ENCODE measurements around the gene SZT2.

SZT2 gene

GRCh38 chr1:43376723-43377235 is 12.9 kb upstream of the SZT2 start:
- TF ChIP-seq, protein P1, sequence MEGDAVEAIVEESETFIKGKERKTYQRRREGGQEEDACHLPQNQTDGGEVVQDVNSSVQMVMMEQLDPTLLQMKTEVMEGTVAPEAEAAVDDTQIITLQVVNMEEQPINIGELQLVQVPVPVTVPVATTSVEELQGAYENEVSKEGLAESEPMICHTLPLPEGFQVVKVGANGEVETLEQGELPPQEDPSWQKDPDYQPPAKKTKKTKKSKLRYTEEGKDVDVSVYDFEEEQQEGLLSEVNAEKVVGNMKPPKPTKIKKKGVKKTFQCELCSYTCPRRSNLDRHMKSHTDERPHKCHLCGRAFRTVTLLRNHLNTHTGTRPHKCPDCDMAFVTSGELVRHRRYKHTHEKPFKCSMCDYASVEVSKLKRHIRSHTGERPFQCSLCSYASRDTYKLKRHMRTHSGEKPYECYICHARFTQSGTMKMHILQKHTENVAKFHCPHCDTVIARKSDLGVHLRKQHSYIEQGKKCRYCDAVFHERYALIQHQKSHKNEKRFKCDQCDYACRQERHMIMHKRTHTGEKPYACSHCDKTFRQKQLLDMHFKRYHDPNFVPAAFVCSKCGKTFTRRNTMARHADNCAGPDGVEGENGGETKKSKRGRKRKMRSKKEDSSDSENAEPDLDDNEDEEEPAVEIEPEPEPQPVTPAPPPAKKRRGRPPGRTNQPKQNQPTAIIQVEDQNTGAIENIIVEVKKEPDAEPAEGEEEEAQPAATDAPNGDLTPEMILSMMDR (conservative IDR thresholded peaks at IDR 0.05; ENCODE audit: low read depth, low read length) = no peak
- no peak for DNase-seq (ENCODE audit: low read depth)

GRCh38 chr1:43377831-43378230 is 11.9 kb upstream of the SZT2 start:
- no peak overlapping the region for H3K4me3 ChIP-seq (ENCODE audit: low read length)
- TF ChIP-seq, protein P1 (conservative IDR thresholded peaks at IDR 0.05; ENCODE audit: low read depth, low read length) = no peak
- no peak for DNase-seq (ENCODE audit: low read depth)

More at GRCh38 chr1:43376723-43377235, 12.9 kb upstream of the SZT2 start:
- H3K4me3 ChIP-seq (ENCODE audit: low read length) = no peak overlapping the region

- TF ChIP-seq, protein P1 (conservative IDR thresholded peaks at IDR 0.05; ENCODE audit: low read depth, low read length) = no peak
- no peak overlapping the region for H3K4me3 ChIP-seq (ENCODE audit: low read length)
- DNase-seq (ENCODE audit: low read depth) = no peak
These were observed 10.2 kb upstream of the SZT2 start for GRCh38 chr1:43379476-43379875.

GRCh38 chr1:43381612-43382011 is 8.1 kb upstream of the SZT2 start:
- H3K4me3 ChIP-seq (ENCODE audit: low read length) = no peak overlapping the region
- no peak for DNase-seq (ENCODE audit: low read depth)
- TF ChIP-seq, protein P1 (conservative IDR thresholded peaks at IDR 0.05; ENCODE audit: low read depth, low read length) = no peak

- TF ChIP-seq, protein P1 (conservative IDR thresholded peaks at IDR 0.05; ENCODE audit: low read depth, low read length) = no peak
- H3K4me3 ChIP-seq (ENCODE audit: low read length) = no peak overlapping the region
- no peak for DNase-seq (ENCODE audit: low read depth)
These were observed 7.5 kb upstream of the SZT2 start for GRCh38 chr1:43382027-43382779.

GRCh38 chr1:43383449-43383848 is 6.2 kb upstream of the SZT2 start:
- DNase-seq (ENCODE audit: low read depth) = no peak
- H3K4me3 ChIP-seq (ENCODE audit: low read length) = no peak overlapping the region
- TF ChIP-seq, protein P1 (conservative IDR thresholded peaks at IDR 0.05; ENCODE audit: low read depth, low read length) = no peak

GRCh38 chr1:43386676-43387075 is 3.0 kb upstream of the SZT2 start:
- no peak for DNase-seq (ENCODE audit: low read depth)
- no peak overlapping the region for H3K4me3 ChIP-seq (ENCODE audit: low read length)
- TF ChIP-seq, protein P1 (conservative IDR thresholded peaks at IDR 0.05; ENCODE audit: low read depth, low read length) = no peak

All from retinal pigment epithelial cell (primary cell).